ENCODE measurements around the gene XPR1. TPM values are rescaled to one million over a fixed set of nuclear protein-coding genes. Genes with fewer than 3 reads are reported as not detected.

The XPR1 gene
- total RNA-seq, 4 donors from 2014 or later = 7.8 to 119 (median 75.3) TPM

DNA sequence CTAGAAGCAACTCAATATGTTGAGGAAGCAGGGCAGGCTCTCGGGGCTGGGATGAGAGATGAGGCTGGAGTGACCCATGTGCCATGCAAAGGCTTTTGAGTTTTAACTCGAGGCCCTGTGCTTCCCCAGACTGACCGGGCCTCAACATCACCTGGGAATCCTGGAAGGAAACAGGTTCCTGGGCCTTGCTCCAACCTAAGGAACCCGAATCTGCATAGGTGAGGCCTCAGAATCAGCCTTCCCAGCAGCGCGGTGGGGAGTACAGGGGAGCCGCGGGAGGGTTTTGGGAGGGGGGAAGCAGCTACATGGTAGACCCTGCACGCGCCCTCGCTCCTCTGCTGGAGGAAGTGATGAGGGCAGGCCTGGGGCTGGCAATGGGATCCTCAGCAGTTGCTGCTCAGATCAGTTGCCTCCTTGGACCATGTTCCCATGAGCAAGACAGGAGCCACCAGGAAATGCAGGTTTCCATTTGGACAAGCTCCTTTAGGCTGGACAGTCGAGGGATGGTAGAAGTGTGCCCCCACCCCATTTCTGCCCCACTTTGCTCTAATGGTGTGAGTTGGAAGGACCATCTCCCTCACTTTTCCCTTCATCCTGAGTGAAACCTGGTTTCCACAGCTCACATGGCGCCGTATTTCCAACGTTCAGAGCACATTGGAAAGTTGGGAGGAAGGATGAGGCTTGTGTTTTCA lies 276.4 kb downstream of the XPR1 start:
- TF ChIP-seq, protein P1, sequence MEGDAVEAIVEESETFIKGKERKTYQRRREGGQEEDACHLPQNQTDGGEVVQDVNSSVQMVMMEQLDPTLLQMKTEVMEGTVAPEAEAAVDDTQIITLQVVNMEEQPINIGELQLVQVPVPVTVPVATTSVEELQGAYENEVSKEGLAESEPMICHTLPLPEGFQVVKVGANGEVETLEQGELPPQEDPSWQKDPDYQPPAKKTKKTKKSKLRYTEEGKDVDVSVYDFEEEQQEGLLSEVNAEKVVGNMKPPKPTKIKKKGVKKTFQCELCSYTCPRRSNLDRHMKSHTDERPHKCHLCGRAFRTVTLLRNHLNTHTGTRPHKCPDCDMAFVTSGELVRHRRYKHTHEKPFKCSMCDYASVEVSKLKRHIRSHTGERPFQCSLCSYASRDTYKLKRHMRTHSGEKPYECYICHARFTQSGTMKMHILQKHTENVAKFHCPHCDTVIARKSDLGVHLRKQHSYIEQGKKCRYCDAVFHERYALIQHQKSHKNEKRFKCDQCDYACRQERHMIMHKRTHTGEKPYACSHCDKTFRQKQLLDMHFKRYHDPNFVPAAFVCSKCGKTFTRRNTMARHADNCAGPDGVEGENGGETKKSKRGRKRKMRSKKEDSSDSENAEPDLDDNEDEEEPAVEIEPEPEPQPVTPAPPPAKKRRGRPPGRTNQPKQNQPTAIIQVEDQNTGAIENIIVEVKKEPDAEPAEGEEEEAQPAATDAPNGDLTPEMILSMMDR (IDR thresholded peaks at IDR 0.05) = no peak
- TF ChIP-seq EP300 (IDR thresholded peaks at IDR 0.05; ENCODE audit: low read depth) (no peak), POLR2AphosphoS5 (IDR thresholded peaks at IDR 0.05) (no peak), POLR2A (IDR thresholded peaks at IDR 0.05) (no peak)

DNA sequence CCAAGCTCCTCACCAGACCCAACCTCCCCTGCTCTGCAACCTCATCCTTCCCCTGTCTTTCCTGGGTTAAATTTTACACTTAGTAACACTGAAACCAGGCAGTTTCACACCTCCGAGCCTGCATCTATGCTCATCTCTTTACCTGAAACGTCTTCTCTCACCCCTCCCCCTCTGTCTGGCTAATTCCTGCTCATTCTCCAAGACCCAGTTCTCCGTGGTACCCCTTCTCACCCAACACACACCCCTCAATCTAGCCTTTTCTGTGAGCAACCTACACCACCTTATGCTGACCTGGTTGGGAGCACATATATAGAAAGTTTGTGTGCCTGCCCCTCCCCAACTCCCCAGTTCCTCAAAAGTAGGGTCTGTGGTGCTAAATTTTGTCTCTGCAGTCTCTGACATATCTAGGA lies 277.2 kb downstream of the XPR1 start:
- H3K36me3 ChIP-seq = no peaks in the 10 kb centered on the region
- no peak overlapping the region for H3K27ac ChIP-seq
- TF ChIP-seq POLR2AphosphoS5 (IDR thresholded peaks at IDR 0.05) = no peak
- no peak for TF ChIP-seq POLR2A (IDR thresholded peaks at IDR 0.05)
- no peak for TF ChIP-seq EP300 (IDR thresholded peaks at IDR 0.05; ENCODE audit: low read depth)
- TF ChIP-seq, protein P1 (IDR thresholded peaks at IDR 0.05) = no peak
- WGBS, 2 donors (ENCODE audit: low coverage in 1 of 2) = 68 to 100% methylated on average over 3 of the region's 3 CpGs
- H3K27me3 ChIP-seq = peaks cover 20% of the 10 kb centered on the region
- DNase-seq = no peak
- no peaks in the 10 kb centered on the region for H3K9me3 ChIP-seq
- peaks cover 3 to 16% (median 5%) of the 10 kb centered on the region in 4 donors for H3K4me1 ChIP-seq
- intact Hi-C loops (cut with DNase I; ENCODE audit: low total_unique reads) = no loop called here
- no peak overlapping the region for H3K4me3 ChIP-seq
- in situ Hi-C loops (cut with MboI; ENCODE audit: low pct_ligation_motif_present in 1 of 4, low pct_unique_long_range_greater_than_20kb in 1 of 4, low sequenced_read_pairs in 3 of 4) = no loop called here

More for the DNA sequence above, 276.4 kb downstream of the XPR1 start:
- 60 to 90% methylated on average over 1 to 15 of the region's 15 CpGs for WGBS, 2 donors (ENCODE audit: low coverage in 1 of 2)
- H3K4me3 ChIP-seq = no peak overlapping the region
- intact Hi-C loops (cut with DNase I; ENCODE audit: low total_unique reads) (no loop called here), in situ Hi-C loops (cut with MboI; ENCODE audit: low pct_ligation_motif_present in 1 of 4, low pct_unique_long_range_greater_than_20kb in 1 of 4, low sequenced_read_pairs in 3 of 4) (no loop called here)
- no peaks in the 10 kb centered on the region for H3K9me3 ChIP-seq
- H3K4me1 ChIP-seq = peaks cover 3 to 16% (median 5%) of the 10 kb centered on the region in 4 donors
- DNase-seq = no peak
- H3K36me3 ChIP-seq = no peaks in the 10 kb centered on the region
- H3K27ac ChIP-seq = no peak overlapping the region
- peaks cover 14% of the 10 kb centered on the region for H3K27me3 ChIP-seq

DNA sequence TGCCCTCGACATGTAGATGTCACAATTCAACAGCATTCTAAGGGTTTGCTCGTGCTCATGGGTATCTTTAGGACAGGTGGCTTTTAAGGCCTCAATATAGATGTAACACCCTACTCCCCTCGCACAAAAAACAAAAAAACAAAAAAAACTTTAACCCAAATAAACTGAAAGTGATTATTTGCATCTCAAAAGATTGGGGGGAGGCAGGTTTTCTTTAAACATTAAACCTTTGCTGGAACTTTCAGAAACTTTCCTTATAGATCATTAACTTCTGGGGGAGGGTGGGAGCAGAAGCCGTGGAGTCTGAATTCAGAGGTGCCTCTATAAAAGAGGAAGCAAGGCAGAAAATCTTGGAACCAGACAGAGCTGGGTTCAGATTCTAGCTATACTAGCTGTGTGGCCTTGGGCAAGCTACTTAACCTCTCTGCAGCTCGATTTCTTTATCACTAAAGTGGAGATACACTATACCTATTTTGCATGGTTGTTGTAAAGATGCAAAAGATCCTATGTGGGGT lies 277.7 kb downstream of the XPR1 start:
- peaks cover 3 to 16% (median 5%) of the 10 kb centered on the region in 4 donors for H3K4me1 ChIP-seq
- no peaks in the 10 kb centered on the region for H3K36me3 ChIP-seq
- in situ Hi-C loops (cut with MboI; ENCODE audit: low pct_ligation_motif_present in 1 of 4, low pct_unique_long_range_greater_than_20kb in 1 of 4, low sequenced_read_pairs in 3 of 4) (no loop called here), intact Hi-C loops (cut with DNase I; ENCODE audit: low total_unique reads) (no loop called here)
- no peaks in the 10 kb centered on the region for H3K9me3 ChIP-seq
- no peak overlapping the region for H3K4me3 ChIP-seq
- no peak overlapping the region for H3K27ac ChIP-seq
- DNase-seq = no peak
- 65 to 90% methylated on average over 2 to 5 of the region's 5 CpGs for WGBS, 2 donors (ENCODE audit: low coverage in 1 of 2)
- H3K27me3 ChIP-seq = peaks cover 20% of the 10 kb centered on the region
- no peak for TF ChIP-seq EP300 (IDR thresholded peaks at IDR 0.05; ENCODE audit: low read depth)
- no peak for TF ChIP-seq POLR2AphosphoS5 (IDR thresholded peaks at IDR 0.05)
- TF ChIP-seq, protein P1 (IDR thresholded peaks at IDR 0.05) = no peak
- TF ChIP-seq POLR2A (IDR thresholded peaks at IDR 0.05) = no peak

DNA sequence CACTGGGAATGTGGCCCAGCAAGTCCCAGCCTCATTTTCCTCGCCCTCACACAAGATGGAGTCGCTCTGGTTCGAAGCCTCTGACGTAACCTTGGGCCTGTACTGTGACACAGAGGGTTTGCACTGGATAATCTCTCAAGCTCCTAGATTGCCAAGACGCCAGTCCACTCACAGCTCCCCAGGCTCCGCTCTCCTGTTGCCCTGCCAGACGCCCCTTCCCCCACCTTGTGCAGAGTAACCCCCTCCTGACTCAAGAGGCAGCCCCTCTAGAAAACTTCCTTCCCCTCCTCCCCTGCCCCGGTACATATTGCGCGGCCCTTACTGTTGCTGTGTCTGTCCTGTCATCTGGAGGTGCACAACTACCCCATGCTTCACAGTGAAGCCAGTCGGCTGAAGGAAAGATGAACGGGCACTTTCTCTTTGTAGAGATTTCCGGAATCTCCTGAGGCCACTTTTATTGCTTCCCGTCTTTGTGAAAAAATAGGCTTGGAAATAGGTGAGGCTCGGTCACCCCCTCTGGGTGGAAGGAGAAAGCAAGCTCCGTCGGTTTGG lies 279.9 kb downstream of the XPR1 start:
- H3K27ac ChIP-seq = peak overlapping the region; percentile 89 to 90 (median 90)
- TF ChIP-seq POLR2A (IDR thresholded peaks at IDR 0.05) (no peak), POLR2AphosphoS5 (IDR thresholded peaks at IDR 0.05) (no peak), EP300 (IDR thresholded peaks at IDR 0.05; ENCODE audit: low read depth) (no peak)
- TF ChIP-seq, protein P1 (IDR thresholded peaks at IDR 0.05) = no peak
- H3K4me1 ChIP-seq = peaks cover 3 to 16% (median 5%) of the 10 kb centered on the region in 4 donors
- no peak for DNase-seq
- H3K27me3 ChIP-seq = peaks cover 20% of the 10 kb centered on the region
- no peaks in the 10 kb centered on the region for H3K36me3 ChIP-seq
- WGBS, 2 donors (ENCODE audit: low coverage in 1 of 2) = 36 to 90% methylated on average over 2 to 17 of the region's 17 CpGs
- no peaks in the 10 kb centered on the region for H3K9me3 ChIP-seq
- intact Hi-C loops (cut with DNase I; ENCODE audit: low total_unique reads) (no loop called here), in situ Hi-C loops (cut with MboI; ENCODE audit: low pct_ligation_motif_present in 1 of 4, low pct_unique_long_range_greater_than_20kb in 1 of 4, low sequenced_read_pairs in 3 of 4) (no loop called here)
- peak overlapping the region; percentile 37 to 68 (median 48) for H3K4me3 ChIP-seq

All from transverse colon (tissue), 4 donors.